ENCODE results near the gene CD209.

CD209 gene

DNA sequence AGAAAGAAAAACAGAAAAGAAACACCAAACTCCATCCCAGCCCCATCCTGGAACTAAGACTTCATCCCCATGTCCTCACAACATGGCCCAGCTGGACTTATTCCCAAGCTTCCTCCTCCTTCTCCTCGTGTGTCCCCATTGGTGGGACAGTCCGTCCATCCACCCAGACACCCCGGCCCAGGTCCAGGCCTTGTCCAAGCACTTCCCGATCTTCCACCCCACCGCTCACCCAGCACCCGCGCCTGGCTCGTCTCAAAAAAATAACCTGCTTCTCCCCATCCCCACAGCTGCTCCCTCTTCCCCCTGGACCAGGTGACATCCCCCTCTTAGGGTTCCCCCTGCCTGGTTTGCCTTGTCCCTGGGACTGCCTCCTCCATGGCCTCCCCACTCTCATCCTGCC lies 44.0 kb downstream of the CD209 start:
- DNase-seq = no peak

DNA sequence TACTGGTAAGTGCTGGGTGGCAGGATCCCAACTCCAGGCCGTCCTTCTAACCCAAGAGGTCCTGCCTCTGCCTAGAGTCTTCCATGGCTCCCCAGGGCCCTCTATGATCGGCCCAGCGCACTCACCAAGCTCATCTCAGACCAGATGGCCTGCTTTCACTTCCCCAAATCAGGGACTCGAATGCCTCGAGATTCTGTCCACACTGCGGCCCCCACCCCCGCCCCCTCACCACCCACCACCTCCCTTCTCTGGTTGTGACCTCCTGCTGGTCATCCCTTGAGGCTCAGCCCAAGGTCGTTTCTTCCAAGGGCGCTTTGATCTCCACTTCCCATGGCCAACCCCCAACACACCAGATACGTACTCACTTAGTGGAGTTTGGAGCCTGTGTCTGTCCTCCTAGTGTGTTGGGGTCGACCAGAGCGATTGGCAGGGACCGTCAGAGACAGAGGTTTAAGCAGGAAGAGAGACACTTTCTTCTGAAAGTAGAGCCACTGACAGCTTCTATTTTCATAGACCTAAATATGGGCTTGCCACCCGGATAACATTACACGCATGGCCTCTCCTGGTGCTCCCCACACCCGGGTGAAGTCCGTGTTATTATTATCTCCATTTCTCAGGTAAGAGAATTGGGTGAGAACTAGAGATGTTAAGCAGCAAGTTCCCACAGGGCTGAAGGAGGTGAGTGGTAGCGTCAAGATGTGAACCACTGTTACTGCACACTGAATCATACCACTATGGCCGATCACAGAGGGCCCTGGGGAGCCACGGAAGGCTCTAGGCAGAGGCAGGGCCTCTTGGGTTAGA lies 45.5 kb downstream of the CD209 start, which contains the start of gene FCER2:
Gene FCER2 (minus strand): TSS at position 478 of the 804 bp plus-strand sequence. CDS start 2,371 bp downstream, outside the sequence.
- DNase-seq = no peak

DNA sequence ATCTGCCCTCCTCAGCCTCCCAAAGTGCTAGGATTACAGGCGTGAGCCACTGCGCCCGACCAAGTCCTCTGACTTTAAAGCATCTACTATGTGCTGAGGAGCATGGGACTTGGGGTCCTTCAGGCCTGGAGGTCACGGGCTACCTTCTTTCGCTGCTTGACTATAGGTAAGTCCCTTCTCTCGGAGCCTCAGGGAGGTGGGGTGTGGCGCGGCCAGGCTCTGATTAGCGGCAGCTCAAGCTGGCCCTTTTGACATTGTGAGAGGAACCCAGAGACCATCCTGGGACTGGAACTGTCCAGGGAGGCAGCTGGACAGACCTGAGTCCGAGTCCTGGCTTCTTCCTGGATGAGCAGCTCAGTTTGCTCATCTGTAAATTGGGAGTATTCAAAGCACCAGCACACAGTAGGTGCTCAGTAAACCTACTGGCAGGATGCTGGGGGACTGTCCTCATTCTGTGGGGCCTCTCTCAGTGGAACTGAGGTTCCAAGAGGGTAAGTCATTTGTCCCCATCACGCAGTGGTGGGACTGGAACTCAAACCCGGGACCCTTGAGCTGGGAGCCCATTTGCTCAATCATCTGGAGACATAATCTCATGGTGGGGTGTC lies 46.2 kb downstream of the CD209 start:
- DNase-seq = no peak

- no peak for DNase-seq
Measured at GRCh38 chr19:7699417-7700401, 47.6 kb downstream of the CD209 start.

GRCh38 chr19:7699003-7699402 lies 48.3 kb downstream of the CD209 start:
- DNase-seq = no peak

GRCh38 chr19:7698583-7698982 lies 48.8 kb downstream of the CD209 start:
- DNase-seq = no peak

DNA sequence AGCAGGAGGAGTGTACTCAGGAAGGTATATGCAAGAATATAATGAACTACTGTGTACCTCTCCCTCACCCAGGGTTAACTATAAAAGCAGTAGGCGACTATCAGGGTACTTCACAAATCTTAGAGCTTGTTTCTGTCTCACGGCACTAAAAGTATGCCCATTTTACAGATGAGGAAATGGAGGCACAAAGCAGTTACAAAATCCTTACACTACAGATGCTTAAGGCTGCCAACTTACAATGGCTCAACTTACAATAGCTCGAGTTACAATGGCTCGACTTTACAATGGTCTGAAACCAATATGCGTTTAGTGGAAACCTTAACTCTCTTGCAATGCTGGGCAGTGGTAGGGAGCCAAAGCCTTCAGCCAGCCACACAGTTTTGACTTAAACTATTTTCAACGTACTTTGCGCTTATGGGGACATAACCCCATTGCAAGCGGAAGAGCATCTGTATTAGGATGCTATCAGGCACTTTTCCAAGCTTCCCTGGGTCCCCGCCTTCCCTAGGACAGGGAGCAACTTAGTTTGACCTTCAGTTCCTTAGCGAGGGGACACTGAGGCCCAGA lies 49.5 kb downstream of the CD209 start:
- DNase-seq = no peak

DNA sequence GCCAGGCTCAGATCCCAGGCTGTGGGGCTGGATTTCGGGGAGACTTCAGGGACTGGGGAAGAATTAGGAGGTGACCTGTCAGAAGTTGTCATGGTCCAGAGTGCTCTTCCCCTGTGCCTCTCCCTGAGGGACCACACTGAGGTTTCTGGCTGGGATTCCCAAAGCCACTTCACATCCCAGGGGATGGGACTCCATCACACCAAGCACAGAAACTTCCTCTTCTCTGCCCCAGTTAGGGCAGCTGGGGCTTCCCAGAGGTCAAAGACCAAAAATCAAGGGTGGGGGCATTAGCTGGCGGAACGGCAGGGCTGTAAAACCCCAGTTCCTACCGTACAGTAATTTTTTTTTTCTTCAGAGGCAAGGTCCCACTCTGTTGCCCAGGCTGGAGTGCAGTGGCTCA lies 52.8 kb downstream of the CD209 start:
- DNase-seq = no peak

- DNase-seq = no peak
Measured at GRCh38 chr19:7692417-7693088, 54.8 kb downstream of the CD209 start.

DNA sequence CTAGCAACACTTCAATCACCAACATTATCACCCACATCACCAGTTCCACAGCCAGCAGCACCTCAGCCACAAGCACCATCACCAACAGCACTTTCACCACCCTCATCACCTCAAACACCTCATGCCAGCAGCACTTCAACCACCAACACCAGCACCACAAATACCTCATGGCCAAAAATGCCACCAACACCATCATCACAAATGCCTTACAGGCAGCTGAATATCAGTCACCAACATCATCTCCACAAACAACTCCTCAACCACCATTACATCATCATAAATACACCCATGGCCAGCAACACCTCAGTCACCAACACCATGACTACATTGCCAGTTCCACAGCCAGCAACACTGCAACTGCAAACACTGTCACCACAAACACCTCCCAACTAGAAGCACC lies 55.8 kb downstream of the CD209 start:
- DNase-seq = no peak

GRCh38 chr19:7690779-7691258 lies 56.5 kb downstream of the CD209 start:
- DNase-seq = no peak

Data from NCI-H446 (cell line).